ENCODE data around the gene CERS1.

The CERS1 gene

GRCh38 chr19:18869023-18869618, 26.8 kb downstream of the CERS1 start:
- no peak for DNase-seq

DNA sequence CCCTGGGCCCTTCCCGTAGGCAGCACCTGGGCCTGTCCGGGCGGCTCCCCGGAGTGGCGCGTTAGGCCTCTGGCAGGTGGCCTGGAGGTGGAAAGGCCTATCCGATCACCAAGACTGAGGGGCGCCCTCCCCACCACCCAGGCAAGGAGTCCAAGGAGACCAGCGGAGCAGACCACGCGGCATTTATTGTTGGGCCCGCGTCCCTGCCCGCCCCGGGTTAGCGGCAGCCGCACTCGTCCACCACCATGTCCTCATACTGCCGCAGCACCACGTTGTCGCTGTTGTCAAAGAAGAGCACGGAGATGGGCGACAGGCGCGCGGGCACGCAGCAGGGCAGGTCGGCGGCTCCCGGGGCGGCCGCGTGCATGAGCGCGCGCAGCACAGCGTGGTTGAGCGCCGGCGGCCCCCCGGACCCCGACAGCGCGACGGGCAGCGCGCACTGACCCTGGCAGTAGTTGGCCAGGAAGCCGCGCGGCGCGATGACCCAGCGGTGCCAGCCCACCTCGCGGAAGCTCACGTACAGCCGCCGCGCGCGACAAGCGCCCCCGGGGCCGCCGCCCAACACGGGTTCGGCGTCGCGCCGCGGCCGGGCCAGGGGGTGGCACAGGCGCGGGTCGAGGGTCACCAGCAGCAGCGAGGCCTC, 27.5 kb downstream of the CERS1 start:
- DNase-seq, result no peak

DNA sequence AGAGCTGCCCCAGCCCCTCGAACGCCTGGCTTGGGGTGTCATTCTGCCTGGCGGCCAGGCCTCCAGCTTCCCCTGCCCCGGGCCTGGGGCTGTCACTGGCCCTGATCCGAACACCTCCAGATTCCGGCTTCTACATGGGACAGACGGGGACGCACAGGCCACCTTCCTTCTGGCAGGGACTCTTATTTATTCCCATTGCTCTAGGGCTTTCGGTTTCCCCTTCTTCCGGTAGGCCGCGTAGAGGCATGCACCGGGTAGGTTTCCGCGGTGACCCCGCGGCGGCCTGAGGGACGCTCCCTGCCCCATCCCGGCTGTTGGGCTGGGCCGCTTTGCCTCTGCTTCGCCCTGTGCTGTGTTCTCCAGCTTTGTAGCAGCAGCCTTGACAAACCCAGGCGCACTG, 28.2 kb downstream of the CERS1 start:
- no peak for DNase-seq

GRCh38 chr19:18867199-18867598, 28.8 kb downstream of the CERS1 start:
- no peak for DNase-seq

DNA sequence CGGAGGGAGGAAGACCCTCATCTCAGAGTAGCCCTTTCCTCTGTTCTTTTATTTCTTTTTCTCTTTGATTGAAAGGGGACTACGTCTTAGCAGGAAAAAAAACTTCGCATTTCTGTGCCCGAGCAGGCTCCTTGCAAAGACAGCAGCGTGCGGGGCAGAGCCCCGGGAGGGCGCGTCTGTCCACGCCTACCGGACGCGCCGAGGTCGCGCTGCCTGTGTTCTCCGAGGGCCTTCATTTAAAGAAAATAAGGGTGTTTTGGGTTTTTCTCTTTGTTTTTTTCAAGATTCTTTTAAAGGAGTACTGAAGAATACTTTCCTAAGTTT, 29.2 kb downstream of the CERS1 start:
- DNase-seq, result no peak

DNA sequence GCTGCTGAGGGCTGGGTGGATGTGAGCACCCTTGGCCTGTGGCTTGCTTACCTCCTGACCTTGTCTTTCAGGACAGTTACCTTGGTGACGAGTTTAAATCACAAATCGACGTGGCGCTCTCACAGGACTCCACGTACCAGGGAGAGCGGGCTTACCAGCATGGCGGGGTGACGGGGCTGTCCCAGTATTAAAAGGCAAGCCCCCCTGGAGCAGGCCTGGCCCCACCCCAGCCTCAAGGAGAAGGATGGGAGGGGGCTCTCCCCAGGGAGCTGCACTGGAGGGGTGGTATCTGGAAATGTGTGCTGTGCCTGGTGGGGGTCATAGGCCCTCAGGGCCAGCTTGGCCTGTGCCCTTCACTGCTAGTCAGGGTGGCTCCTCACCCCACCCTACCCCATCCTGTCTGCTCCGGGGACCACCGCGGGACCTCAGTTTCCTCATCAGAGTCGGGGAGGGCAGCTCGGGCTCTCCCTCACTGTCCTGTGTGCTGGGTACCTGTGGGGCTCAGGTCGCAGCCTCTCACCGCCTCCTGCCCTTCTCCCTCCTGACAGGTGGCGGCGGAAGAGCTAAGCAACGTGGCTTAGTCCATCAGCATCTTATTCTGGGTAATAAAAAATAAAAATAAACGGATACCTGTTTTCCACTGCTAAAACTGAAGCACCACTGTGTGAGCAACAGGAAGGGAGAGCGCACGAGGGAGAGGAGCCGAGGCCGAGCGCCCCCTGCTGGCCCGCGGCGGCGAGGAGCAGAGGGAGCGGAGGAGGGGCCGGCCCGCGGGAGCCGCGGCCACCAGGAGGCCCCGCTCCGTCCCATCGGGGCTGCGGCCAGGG, 29.8 kb downstream of the CERS1 start:
- DNase-seq, result peak; percentile 81

GRCh38 chr19:18865106-18865972, 30.6 kb downstream of the CERS1 start:
- DNase-seq, result no peak

- DNase-seq, result no peak
Measured at GRCh38 chr19:18863843-18864362, 32.1 kb downstream of the CERS1 start.

DNA sequence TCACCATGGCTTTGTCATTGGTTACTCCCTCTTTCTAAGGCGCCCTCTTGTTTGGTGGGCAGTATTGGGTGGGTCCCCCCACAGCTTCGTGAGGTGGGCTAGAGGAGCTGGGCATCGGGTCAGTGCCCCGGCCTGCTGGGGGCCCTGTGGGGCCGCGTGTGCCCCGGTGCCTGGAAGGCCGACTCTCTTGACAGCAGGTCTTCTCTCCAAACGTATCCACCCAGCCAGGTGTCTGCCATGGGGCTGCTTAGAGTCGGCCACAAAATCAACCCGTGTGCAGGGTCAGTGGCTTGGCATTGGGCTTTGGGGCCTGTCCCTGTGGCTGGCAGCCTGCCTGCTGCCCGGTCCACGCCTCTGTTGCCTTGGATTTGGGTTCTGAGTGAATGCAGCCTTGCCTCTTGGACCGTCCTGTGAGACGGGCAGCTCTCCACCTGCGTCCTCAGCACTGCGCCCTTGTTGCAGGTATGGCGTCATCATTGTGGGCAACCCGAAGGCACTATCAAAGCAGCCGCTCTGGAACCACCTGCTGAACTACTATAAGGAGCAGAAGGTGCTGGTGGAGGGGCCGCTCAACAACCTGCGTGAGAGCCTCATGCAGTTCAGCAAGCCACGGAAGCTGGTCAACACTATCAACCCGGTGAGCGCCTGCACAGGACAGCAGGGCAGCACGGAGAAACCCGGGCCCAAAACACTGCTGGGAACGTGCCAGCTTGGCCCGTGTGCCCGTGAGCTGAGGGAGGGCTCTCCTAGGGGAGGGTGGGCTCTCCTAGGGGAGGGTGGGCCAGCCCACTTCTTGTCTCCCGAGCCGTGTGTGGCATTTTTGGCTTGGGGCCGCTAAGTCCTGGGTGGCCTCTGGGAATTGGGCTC, 32.7 kb downstream of the CERS1 start:
- DNase-seq, result no peak

DNA sequence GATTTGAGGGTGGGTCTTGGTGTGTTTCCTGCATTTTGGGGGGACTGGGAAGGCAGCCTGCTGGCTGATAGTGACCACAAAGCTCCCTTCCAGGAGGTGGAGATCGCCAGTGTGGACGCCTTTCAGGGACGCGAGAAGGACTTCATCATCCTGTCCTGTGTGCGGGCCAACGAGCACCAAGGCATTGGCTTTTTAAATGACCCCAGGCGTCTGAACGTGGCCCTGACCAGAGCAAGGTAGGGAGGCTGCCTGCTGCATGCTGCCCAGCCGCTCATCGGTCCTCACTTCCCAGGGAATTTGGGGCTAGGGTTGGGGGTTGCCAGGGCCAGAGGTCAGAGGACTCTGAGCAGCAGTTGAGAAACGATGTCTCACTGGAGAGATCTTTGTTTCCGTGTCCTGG, 34.0 kb downstream of the CERS1 start:
- DNase-seq, result no peak

- DNase-seq, result no peak
Measured at GRCh38 chr19:18861235-18861634, 34.7 kb downstream of the CERS1 start.

DNA sequence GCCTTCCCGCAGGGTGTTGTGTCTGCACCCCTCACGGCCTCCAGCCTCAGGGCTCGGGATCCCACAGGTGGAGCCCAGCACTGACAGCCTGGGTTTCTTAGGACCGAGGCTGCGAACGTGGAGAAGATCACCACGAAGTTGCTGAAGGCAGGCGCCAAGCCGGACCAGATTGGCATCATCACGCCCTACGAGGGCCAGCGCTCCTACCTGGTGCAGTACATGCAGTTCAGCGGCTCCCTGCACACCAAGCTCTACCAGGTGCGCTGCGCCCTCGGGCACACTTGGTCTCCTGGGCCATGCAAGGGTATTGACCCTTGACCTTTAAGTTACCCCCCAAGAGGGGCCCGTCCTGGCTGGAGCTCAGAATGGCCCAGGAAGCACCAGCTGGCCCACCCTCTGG, 35.2 kb downstream of the CERS1 start:
- DNase-seq, result no peak

DNA sequence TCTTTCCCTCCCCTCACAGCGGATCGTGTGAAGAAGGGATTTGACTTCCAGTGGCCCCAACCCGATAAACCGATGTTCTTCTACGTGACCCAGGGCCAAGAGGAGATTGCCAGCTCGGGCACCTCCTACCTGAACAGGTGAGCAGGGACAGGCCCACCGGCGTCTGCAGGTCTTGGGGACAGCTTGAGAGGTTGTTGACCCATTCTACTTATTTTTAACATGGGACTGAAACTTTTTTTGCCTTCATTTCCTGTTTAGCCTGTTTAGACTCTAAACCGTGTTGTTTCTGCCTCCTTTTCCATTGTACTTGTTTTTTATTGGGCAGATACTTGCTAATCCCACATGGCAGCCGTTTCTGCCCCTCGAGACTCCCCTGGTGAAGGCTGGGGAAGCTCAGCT, 35.7 kb downstream of the CERS1 start:
- DNase-seq, result no peak

DNA sequence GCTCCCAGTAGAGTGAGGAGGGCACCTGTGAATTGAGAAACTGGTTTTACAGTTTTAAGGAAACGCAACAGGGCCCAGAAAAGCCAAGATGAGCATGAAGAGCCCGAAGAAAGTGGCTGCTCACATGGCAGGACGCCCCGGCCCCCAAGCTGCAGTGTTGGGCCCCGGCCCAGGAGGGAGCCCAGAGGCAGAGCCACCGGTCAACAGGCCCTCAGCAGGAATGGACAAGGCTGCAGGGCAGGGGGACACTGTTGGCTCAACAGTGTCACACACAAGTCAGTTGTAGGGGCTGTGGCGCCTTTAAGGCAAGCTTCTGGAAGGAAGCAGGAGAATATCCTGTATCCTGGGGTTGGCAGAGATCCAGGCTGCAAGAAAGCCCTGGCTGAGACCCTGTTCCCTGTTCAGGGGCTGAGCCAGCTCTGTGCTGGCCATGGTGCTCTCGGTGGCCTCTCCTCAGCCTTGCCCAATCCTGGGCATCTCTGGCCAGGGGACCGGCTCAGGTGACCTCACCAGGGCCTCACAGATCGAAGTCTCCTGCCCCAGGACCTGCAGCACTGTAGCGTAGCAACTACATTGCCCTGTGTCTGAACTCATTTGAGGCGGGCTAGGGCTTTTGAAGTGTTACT, 36.2 kb downstream of the CERS1 start:
- DNase-seq, result no peak

DNA sequence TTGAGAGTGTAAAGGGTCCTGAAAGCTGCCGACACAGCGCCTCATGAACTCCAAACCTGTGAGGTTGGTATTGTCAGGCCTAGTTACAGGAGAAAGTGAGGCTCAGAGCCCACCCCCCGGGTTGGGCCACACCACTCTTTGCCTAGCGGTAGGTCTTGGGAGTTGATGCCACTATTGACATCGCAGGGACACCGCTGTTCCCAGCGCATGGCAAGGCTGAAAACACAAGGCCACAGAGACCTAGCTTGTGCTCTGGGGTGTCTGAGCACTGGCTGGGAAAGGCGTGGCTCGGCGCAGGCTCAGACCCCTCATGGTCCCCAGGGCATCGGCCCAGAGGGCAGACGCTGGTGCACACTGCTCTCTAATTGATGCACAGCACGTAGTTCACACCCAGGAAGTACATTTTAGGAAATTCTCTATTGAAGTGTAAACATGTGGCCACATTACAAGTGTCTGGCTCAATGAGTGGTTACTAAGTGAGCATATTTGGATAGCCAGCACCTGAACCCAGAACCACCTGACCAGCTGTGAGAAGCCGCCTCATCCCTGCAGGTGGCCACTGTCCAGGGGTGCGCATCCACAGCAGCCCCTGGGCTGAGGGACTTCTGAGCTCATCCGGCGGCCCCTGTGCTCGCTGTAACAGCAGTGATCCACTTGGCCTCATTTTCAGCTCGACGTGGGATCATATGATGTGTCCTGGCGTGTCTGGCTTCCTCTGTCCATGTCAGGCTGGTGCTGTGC, 36.9 kb downstream of the CERS1 start:
- no peak for DNase-seq

- no peak for DNase-seq
Measured at GRCh38 chr19:18857223-18857622, 38.7 kb downstream of the CERS1 start.

DNA sequence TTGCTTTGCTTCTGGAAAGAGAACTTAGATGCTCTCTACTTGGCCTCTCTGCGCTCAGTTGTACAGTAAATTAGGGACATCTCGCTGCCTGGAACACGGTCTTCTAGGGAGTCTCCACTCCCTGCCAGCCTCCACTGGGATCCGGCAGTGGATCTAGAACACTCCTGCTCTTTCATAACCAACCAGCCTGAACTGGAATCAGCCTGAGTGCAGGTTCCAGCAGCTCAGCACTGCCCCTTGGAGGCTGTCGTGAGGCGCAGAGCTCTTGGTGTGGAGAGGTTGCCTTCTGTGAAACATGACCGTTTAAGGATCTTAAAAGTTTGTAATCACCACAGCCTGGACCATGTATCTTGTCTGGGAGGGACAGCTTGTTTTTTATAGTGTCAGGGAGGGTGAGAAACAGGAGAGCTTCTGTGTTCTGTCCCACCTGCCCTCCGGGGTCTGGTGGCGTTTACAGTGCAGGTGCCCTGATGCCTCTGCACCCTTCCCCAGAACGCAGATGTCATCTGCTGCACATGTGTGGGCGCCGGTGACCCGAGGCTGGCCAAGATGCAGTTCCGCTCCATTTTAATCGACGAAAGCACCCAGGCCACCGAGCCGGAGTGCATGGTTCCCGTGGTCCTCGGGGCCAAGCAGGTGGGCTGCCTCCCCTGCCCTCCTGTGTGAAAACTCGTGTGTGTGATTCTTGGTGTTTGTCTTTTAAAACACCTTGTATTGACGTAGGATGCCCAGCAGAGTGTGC, 39.4 kb downstream of the CERS1 start:
- DNase-seq, result peak; percentile 75

GRCh38 chr19:18855647-18856384, 40.1 kb downstream of the CERS1 start:
- no peak for DNase-seq

- no peak for DNase-seq
Measured at GRCh38 chr19:18854982-18855381, 41.0 kb downstream of the CERS1 start.
